Liver (tissue), 3 donors: ENCODE data around the gene TMEM59.

Experiments
- FOXA2 ChIP-seq: IDR thresholded peaks from 2 replicates; pipeline ENCODE4 v1.6.1; 2016; ENCODE audit warnings: antibody characterized with exemption
- GABPA ChIP-seq, 2 donors: IDR thresholded peaks in 1 of 2; conservative IDR thresholded peaks in 1 of 2; 2 replicates each; pipeline ENCODE4 v1.6.1; 2016; ENCODE audit warnings: antibody characterized with exemption in 2 of 2, mild to moderate bottlenecking in 1 of 2, moderate library complexity in 1 of 2
- HNF4A ChIP-seq, 2 donors: conservative IDR thresholded peaks; 2 replicates each; pipeline ENCODE4 v1.6.1; 2016; ENCODE audit warnings: antibody characterized with exemption in 2 of 2, mild to moderate bottlenecking in 2 of 2
- JUND ChIP-seq, 2 donors: IDR thresholded peaks; 2 replicates each; pipeline ENCODE4 v1.6.1; 2016; ENCODE audit warnings: antibody characterized with exemption in 2 of 2
- MAX ChIP-seq: IDR thresholded peaks from 2 replicates; pipeline ENCODE4 v1.6.1; 2016; ENCODE audit warnings: antibody characterized with exemption
- NR2F2 ChIP-seq: IDR thresholded peaks from 2 replicates; pipeline ENCODE4 v1.6.1; 2016; ENCODE audit warnings: antibody characterized with exemption
- SP1 ChIP-seq: IDR thresholded peaks from 2 replicates; pipeline ENCODE4 v1.6.1; 2018; ENCODE audit warnings: antibody characterized with exemption, mild to moderate bottlenecking
- TF ChIP-seq, protein P1 (sequence below): fragments of 150-350 bp; IDR thresholded peaks from 2 replicates; pipeline ENCODE4 v1.5.1; 2017; ENCODE audit warnings: improper control_type of control experiment, low read depth, low read length; ENCODE audit not compliant: missing input control
- TF ChIP-seq, protein P2 (sequence below): IDR thresholded peaks from 2 replicates; pipeline ENCODE4 v1.6.1; 2016; ENCODE audit warnings: antibody characterized with exemption
- TF ChIP-seq, protein P3 (sequence below): IDR thresholded peaks from 2 replicates; pipeline ENCODE4 v1.6.1; 2016; ENCODE audit warnings: antibody characterized with exemption
- TF ChIP-seq, protein P4 (sequence below): IDR thresholded peaks from 2 replicates; pipeline ENCODE4 v1.6.1; 2016; ENCODE audit warnings: antibody characterized with exemption, mild to moderate bottlenecking
- donor health status: healthy.
- donor health status: healthy.

DNA sequence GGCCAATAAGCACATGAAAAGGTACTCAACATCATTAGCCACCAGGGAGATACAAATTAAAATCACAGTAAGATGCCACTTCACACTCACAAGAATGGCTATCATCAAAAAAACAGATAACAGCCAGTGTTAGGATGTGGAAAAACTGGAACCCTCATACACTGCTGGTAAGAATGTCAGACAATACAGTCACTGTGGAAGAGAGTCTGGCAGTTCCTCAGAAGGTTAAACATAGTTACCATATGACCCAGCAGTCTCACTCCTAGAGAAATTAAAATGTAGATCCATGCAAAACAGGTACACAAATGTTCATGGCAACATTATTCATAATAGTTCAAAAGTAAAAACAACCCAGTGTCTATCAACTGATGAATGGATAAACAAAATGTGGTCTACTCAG is 68.3 kb downstream of the TMEM59 start:
- TF ChIP-seq GABPA (IDR thresholded peaks at IDR 0.05 in 1 of 2, conservative IDR thresholded peaks at IDR 0.05 in 1 of 2) (no peak), MAX (no peak), SP1 (no peak), NR2F2 (no peak), HNF4A (conservative IDR thresholded peaks at IDR 0.05) (no peak), FOXA2 (no peak), JUND (IDR thresholded peaks at IDR 0.05) (no peak)
- TF ChIP-seq, protein P1, sequence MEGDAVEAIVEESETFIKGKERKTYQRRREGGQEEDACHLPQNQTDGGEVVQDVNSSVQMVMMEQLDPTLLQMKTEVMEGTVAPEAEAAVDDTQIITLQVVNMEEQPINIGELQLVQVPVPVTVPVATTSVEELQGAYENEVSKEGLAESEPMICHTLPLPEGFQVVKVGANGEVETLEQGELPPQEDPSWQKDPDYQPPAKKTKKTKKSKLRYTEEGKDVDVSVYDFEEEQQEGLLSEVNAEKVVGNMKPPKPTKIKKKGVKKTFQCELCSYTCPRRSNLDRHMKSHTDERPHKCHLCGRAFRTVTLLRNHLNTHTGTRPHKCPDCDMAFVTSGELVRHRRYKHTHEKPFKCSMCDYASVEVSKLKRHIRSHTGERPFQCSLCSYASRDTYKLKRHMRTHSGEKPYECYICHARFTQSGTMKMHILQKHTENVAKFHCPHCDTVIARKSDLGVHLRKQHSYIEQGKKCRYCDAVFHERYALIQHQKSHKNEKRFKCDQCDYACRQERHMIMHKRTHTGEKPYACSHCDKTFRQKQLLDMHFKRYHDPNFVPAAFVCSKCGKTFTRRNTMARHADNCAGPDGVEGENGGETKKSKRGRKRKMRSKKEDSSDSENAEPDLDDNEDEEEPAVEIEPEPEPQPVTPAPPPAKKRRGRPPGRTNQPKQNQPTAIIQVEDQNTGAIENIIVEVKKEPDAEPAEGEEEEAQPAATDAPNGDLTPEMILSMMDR: no peak
- TF ChIP-seq, protein P2, sequence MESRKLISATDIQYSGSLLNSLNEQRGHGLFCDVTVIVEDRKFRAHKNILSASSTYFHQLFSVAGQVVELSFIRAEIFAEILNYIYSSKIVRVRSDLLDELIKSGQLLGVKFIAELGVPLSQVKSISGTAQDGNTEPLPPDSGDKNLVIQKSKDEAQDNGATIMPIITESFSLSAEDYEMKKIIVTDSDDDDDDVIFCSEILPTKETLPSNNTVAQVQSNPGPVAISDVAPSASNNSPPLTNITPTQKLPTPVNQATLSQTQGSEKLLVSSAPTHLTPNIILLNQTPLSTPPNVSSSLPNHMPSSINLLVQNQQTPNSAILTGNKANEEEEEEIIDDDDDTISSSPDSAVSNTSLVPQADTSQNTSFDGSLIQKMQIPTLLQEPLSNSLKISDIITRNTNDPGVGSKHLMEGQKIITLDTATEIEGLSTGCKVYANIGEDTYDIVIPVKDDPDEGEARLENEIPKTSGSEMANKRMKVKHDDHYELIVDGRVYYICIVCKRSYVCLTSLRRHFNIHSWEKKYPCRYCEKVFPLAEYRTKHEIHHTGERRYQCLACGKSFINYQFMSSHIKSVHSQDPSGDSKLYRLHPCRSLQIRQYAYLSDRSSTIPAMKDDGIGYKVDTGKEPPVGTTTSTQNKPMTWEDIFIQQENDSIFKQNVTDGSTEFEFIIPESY: no peak
- TF ChIP-seq, protein P3, sequence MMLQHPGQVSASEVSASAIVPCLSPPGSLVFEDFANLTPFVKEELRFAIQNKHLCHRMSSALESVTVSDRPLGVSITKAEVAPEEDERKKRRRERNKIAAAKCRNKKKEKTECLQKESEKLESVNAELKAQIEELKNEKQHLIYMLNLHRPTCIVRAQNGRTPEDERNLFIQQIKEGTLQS: no peak
- TF ChIP-seq, protein P4, sequence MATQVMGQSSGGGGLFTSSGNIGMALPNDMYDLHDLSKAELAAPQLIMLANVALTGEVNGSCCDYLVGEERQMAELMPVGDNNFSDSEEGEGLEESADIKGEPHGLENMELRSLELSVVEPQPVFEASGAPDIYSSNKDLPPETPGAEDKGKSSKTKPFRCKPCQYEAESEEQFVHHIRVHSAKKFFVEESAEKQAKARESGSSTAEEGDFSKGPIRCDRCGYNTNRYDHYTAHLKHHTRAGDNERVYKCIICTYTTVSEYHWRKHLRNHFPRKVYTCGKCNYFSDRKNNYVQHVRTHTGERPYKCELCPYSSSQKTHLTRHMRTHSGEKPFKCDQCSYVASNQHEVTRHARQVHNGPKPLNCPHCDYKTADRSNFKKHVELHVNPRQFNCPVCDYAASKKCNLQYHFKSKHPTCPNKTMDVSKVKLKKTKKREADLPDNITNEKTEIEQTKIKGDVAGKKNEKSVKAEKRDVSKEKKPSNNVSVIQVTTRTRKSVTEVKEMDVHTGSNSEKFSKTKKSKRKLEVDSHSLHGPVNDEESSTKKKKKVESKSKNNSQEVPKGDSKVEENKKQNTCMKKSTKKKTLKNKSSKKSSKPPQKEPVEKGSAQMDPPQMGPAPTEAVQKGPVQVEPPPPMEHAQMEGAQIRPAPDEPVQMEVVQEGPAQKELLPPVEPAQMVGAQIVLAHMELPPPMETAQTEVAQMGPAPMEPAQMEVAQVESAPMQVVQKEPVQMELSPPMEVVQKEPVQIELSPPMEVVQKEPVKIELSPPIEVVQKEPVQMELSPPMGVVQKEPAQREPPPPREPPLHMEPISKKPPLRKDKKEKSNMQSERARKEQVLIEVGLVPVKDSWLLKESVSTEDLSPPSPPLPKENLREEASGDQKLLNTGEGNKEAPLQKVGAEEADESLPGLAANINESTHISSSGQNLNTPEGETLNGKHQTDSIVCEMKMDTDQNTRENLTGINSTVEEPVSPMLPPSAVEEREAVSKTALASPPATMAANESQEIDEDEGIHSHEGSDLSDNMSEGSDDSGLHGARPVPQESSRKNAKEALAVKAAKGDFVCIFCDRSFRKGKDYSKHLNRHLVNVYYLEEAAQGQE: no peak
